Measurements from ENCODE around the gene DNM1.

The DNM1 gene

GRCh38 chr9:128205296-128205944 is 2.2 kb downstream of the DNM1 start:
- no peak for DNase-seq (ENCODE audit: low spot score)

GRCh38 chr9:128206484-128206883 is 3.3 kb downstream of the DNM1 start:
- no peak for DNase-seq (ENCODE audit: low spot score)

DNA sequence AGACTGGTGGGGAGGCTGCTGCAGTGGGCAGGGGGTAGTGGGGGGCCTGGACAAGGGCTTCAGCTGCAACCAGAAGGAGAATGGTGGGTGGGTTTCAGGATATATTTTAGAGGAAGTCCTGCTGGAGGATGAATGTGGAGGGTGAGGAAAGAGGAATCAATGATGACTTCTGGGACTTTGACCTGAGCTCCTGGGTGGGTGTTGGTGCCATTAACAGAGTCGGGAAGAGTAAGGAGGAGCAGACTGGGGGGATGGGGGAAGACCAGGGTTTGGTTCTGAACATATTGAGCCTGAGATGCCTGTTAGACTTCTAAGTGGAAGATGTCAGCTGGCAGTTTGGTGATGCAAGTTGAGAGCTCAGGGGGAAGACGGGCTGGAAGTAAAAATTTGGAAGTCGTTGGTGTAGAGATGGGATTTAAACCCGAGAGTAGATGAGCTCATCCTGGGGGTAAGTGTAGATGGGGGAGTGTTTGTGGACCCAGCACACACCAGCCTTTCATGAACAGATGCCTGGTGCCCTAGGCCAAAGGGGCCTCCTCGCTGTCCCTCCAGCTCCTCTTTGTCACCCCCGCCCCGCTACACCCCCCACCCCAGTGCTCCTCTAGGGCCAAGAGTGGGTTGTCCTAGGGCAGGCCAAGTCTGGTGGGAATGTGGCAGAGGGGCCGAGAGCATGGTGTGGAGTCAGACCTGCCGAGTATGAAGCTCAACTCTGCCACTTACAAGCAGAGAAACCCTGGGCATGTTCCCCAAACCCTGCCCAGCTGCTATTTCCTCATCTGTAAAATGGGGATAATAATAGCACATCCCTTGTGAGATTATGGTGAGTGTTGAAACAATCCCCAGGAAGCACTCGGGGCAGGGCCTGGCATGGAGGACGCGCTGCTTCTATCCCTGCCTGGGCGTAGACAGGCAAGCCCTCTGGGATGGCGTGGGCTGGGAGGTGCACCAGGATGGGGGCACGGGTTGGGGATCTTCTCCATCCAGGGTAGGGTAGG is 4.0 kb downstream of the DNM1 start:
- DNase-seq (ENCODE audit: low spot score) = no peak

DNA sequence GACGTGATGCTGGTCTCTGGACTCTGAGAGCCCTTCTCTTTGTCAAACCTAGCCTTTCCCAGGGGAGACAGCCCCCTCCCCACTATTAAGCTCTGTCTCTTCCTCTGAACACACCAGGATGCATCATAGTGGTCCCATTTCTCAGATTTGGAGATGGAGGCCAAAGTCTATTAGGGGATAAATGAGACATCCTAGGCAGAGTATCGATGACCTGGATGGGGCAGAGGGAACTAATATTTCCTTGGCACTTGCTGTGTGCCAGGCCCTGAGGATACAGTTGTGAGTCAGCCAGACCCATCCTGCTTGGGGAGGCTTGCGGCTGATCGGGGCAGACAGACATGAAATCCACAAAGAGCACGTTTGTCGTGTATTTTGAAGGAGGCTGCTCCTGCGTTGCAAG is 5.2 kb downstream of the DNM1 start:
- DNase-seq (ENCODE audit: low spot score) = no peak

DNA sequence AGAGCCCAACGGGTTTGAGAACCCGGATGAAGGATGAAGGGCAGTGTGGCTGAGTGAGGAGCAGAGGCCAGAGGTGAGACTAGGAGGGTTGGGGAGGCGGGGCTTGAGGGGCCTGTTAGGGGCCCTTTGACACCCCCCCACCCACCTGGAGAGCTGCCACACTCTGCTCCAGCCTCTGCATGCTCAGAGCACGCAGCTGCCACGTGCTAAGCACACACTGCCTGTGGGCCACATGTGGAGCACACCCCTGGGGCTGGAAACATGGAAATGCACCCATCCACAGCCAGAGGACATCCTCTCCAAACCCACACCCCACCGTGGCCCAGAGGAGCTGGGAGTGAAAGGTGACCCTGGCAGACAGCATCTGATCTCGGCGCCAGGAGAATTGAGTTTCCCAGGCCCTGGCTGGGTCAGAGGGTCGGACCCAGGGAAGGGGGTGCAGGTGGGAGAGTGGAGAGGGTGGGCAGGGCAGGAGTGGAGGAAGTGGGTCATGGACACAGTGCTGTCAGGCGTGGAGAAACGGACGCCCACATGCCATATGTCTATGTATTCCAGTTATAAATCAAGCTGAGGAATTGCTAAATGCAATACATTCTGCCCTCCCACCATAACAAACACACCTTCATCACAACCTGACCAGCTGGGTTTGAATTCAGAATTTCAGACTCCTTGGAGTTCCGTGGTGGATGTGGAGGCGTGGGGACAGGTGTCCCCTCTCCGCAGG is 5.9 kb downstream of the DNM1 start:
- no peak for DNase-seq (ENCODE audit: low spot score)

GRCh38 chr9:128211186-128211980 is 8.2 kb downstream of the DNM1 start:
- no peak for DNase-seq (ENCODE audit: low spot score)

GRCh38 chr9:128211981-128212281 is 8.8 kb downstream of the DNM1 start:
- DNase-seq (ENCODE audit: low spot score) = no peak

- no peak for DNase-seq (ENCODE audit: low spot score)
These were observed 10.7 kb downstream of the DNM1 start for GRCh38 chr9:128213746-128214497.

- DNase-seq (ENCODE audit: low spot score) = no peak
These were observed 11.7 kb downstream of the DNM1 start for GRCh38 chr9:128214571-128215490.

DNA sequence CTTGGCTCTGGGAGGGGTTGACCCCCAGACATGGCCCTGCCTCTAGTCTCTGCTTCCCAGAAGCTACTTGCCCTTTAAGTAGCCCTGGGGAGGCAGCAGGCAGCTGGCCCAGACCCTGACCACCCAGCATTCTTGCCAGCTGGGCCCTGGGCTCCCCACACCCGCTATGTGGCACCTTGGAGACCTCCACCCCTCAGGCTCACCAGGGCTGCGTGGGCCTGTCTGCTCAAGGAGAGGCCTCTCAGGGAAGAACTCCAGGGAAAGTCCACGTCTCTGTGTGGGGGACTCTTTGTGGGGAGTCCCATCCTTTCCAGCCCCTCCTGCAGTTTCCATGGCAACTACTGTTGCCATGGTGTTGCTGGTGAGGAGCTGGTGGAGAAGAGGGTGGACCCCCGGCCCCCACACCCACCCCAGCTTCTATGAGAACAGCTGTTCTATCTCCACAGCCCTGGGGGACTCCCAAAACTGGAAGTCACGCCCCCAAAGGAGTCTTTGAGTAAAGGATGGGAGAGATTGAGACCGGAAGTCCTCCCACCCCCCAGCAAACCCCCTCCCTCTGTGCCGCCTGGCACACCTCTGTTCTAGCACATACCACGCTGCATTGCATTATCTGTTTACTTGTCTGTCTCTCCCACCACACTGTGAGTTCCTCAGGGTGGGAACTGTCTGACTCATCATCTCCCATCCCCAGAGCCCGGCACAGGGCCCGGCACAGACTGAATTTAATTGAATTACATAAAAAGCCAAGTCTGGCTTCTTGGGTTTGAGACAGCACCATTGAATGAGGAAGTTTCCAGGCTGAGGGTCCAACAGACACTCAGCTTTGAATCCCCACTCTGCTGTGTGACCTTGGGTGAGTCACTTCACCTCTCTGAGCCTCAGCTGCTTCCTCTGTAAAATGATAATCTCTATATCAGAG is 12.6 kb downstream of the DNM1 start:
- DNase-seq (ENCODE audit: low spot score) = no peak

GRCh38 chr9:128216781-128217553 is 13.8 kb downstream of the DNM1 start:
- no peak for DNase-seq (ENCODE audit: low spot score)

- DNase-seq (ENCODE audit: low spot score) = no peak
These were observed 15.0 kb downstream of the DNM1 start for GRCh38 chr9:128218172-128218517.

- DNase-seq (ENCODE audit: low spot score) = peak; percentile 91
These were observed 15.6 kb downstream of the DNM1 start for GRCh38 chr9:128218518-128219389.

- DNase-seq (ENCODE audit: low spot score) = no peak
These were observed 16.7 kb downstream of the DNM1 start for GRCh38 chr9:128219831-128220230.

DNA sequence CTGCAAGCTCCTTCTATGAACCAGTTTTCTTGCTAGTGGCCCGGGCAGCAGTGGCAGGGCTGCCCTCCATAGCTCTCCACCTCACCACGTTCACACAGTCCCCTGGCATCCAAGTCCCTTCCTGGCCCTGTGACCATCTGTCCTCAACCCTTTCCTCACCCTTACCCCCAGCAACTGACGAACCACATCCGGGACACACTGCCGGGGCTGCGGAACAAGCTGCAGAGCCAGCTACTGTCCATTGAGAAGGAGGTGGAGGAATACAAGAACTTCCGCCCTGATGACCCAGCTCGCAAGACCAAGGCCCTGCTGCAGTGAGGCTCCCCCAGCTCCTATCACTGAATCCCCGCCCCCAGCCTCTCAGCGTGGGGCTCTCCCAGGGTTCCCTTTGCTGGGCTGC is 18.8 kb downstream of the DNM1 start:
- no peak for DNase-seq (ENCODE audit: low spot score)

GRCh38 chr9:128222880-128223670 is 19.9 kb downstream of the DNM1 start:
- DNase-seq (ENCODE audit: low spot score) = no peak

- DNase-seq (ENCODE audit: low spot score) = no peak
These were observed 21.7 kb downstream of the DNM1 start for GRCh38 chr9:128224877-128225276.
